Stomach (tissue), 4 donors: Measurements from ENCODE around the gene ACTN3.

Experiments used
- EP300 ChIP-seq: sonication (generic); formaldehyde crosslinking; IDR thresholded peaks from one replicate; pipeline ENCODE4 v1.6.1; 2017; ENCODE audit warnings: antibody characterized with exemption
- POLR2A ChIP-seq, 4 donors: fragments of 450-650 bp; IDR thresholded peaks; one replicate each; pipeline ENCODE4 v1.6.1; 2016; ENCODE audit warnings: antibody characterized with exemption in 4 of 4, control low read depth in 2 of 4, mild to moderate bottlenecking in 1 of 4, moderate library complexity in 1 of 4
- POLR2AphosphoS5 ChIP-seq, 3 donors: sonication (generic); formaldehyde crosslinking; IDR thresholded peaks; one replicate each; pipeline ENCODE4 v1.6.1; 2016; ENCODE audit warnings: antibody characterized with exemption in 3 of 3
- TF ChIP-seq, protein P1 (sequence below), 7 experiments: fragments of 450-650 bp in 4 of 7; fragments of 200-600 bp in 3 of 7; sonication (generic) in 3 of 7; IDR thresholded peaks; one replicate each; pipeline ENCODE4 v1.5.1; 2016 to 2019; ENCODE audit warnings: antibody characterized with exemption in 7 of 7, control low read depth in 2 of 7, mild to moderate bottlenecking in 1 of 7

DNA sequence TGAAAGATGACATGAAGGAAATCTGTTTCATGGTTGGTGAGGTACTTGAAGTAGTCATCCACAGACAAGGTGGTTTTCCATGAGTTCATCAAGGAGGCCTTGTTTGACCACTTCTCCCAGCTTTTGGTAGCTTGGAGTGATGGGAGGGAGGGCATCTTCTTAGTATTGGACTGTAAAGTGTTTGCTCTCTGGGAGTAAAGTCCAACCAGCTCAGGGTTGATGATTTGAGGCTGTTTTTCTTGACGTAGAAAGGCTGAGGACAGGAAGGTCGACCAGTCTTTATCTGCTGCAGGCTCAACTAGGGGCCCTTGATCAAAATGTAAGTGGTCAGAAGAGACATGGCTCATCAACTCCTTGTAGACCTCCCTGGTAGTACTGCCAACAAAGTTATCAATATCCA lies 44.5 kb downstream of the ACTN3 start:
- TF ChIP-seq, protein P1, sequence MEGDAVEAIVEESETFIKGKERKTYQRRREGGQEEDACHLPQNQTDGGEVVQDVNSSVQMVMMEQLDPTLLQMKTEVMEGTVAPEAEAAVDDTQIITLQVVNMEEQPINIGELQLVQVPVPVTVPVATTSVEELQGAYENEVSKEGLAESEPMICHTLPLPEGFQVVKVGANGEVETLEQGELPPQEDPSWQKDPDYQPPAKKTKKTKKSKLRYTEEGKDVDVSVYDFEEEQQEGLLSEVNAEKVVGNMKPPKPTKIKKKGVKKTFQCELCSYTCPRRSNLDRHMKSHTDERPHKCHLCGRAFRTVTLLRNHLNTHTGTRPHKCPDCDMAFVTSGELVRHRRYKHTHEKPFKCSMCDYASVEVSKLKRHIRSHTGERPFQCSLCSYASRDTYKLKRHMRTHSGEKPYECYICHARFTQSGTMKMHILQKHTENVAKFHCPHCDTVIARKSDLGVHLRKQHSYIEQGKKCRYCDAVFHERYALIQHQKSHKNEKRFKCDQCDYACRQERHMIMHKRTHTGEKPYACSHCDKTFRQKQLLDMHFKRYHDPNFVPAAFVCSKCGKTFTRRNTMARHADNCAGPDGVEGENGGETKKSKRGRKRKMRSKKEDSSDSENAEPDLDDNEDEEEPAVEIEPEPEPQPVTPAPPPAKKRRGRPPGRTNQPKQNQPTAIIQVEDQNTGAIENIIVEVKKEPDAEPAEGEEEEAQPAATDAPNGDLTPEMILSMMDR (IDR thresholded peaks at IDR 0.05): no peak
- no peak for TF ChIP-seq EP300
- TF ChIP-seq POLR2A (IDR thresholded peaks at IDR 0.05): no peak
- TF ChIP-seq POLR2AphosphoS5 (IDR thresholded peaks at IDR 0.05): no peak
